HUES6 (cell line): Measurements from ENCODE around the gene CPT2.

ENCODE experiments used
- H3K27ac ChIP-seq: 2 replicates; pipeline ENCODE4 v1.7.0; 2013; ENCODE audit warnings: low read depth, mild to moderate bottlenecking, low read length, inconsistent platforms
- H3K27me3 ChIP-seq: 2 replicates; pipeline ENCODE4 v1.6.1; 2013; ENCODE audit warnings: low read length; ENCODE audit not compliant: control insufficient read depth, insufficient read depth
- H3K36me3 ChIP-seq: 2 replicates; pipeline ENCODE4 v1.6.1; 2013; ENCODE audit warnings: low read length; ENCODE audit not compliant: control insufficient read depth, insufficient read depth
- H3K4me1 ChIP-seq: 2 replicates; pipeline ENCODE4 v1.6.1; 2013; ENCODE audit warnings: low read length; ENCODE audit not compliant: control insufficient read depth, insufficient read depth
- H3K4me3 ChIP-seq: 2 replicates; pipeline ENCODE4 v1.5.1; 2013; ENCODE audit warnings: low read depth, low read length
- H3K9ac ChIP-seq: one replicate; pipeline ENCODE4 v1.6.1; 2013; ENCODE audit warnings: mild to moderate bottlenecking, low read length
- H3K9me3 ChIP-seq: 2 replicates; pipeline ENCODE4 v1.6.1; 2013; ENCODE audit warnings: low read depth, low read length; ENCODE audit not compliant: control insufficient read depth, insufficient read depth

CPT2 gene

DNA sequence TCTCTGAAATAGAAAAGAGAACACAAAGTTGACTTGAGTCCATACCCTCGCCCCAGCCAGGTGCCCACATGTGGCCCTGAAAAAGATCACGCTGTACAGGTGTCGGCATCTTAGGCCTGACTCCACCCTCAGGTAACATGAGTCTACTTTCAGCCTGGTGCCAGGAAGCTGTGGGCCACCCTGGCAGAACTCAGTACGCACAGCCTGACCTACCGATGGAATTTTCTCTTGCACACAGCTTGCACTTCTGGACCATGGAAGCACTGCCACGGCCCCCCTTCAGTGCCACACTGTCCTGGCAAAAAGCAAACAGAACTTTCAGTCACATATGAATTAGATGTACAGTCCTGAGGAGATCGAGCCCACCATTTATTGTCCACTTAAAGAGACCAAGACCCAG is 21.6 kb downstream of the CPT2 start:
- H3K4me3 ChIP-seq, result no peak overlapping the region
- no peak overlapping the region for H3K27ac ChIP-seq
- no peaks in the 10 kb centered on the region for H3K9me3 ChIP-seq
- H3K36me3 ChIP-seq, result peaks cover 49% of the 10 kb centered on the region
- no peak overlapping the region for H3K9ac ChIP-seq
- H3K27me3 ChIP-seq, result no peaks in the 10 kb centered on the region
- H3K4me1 ChIP-seq, result 0 out of 2 replicates have a peak, but pooled peaks cover 5% of the 10 kb centered on the region

DNA sequence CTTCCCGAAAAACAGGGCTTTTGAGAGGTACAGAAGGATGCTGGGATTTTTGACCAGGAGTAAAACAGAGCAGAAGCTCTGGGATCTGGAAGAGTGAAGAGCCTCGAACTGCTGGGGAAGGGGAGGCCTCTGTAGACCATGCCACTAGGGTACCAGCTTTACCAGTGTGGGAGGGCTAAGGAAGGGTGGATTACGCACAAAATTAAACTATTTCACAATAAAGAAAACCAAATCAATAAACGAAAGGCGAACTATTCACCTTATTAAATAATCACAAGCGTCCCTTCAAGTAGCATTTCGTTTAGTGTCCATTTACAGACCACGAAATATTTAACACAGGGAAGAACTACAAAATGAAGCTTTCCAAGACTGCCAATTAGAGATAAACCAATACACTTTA is 23.1 kb downstream of the CPT2 start:
- Histone ChIP-seq H3K36me3 (peaks cover 36% of the 10 kb centered on the region), H3K4me1 (0 out of 2 replicates have a peak, but pooled peaks cover 5% of the 10 kb centered on the region), H3K4me3 (peak overlapping the region; percentile 98), H3K9ac (peak overlapping the region; percentile 94), H3K27ac (no peak overlapping the region), H3K27me3 (no peaks in the 10 kb centered on the region), H3K9me3 (no peaks in the 10 kb centered on the region)

DNA sequence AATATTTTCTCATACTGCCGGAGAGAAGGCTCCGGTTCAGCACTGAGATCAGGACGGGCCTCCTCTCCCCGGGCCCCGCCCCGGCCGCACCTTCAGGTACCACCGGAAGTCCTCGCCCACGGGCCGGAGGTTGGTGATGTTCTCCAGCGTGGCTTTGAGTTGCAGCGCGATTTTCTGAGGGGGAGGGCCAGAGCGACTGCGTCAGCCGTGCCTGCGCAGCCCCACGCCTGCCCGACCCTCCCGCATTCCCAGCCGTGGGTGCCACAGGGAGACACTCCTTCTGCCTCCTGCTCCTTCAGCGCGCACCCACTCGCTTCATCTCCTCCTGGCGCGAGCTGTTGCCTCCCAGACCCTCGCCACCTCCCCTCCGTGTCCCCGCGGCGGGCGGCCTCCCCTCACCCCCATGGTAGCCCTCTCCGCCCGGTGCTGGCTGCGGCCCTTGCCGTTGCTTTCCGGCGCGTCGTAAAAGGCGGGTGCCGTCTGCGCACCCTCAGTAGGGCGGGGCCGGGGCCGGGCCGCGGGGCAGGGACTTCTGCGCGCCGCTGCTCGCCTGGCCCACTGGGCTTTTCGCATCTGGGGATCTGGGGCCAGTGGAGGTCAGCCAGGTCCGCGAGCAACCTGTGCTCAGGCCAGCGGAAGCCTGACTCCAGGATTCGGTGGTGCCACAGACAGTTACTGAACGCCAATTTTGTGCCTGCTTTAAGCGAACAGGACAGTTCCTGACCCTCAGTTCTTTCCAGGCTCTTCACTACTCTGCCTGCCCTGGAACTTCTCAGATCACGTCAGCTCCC is 23.7 kb downstream of the CPT2 start, which contains the start of gene CZIB:
Gene CZIB (minus strand): TSS at position 464 of the 791 bp plus-strand sequence. CDS start 59 bp downstream, at position 405.
- Histone ChIP-seq H3K9me3 (no peaks in the 10 kb centered on the region), H3K27ac (peak within 1 kb of the TSS; percentile 79; the same call in 1 of the 2 replicates), H3K9ac (peak within 1 kb of the TSS; percentile 94), H3K4me3 (peak within 1 kb of the TSS; percentile 98), H3K36me3 (peaks cover 32% of the 10 kb centered on the region), H3K27me3 (no peaks in the 10 kb centered on the region), H3K4me1 (0 out of 2 replicates have a peak, but pooled peaks cover 5% of the 10 kb centered on the region)

DNA sequence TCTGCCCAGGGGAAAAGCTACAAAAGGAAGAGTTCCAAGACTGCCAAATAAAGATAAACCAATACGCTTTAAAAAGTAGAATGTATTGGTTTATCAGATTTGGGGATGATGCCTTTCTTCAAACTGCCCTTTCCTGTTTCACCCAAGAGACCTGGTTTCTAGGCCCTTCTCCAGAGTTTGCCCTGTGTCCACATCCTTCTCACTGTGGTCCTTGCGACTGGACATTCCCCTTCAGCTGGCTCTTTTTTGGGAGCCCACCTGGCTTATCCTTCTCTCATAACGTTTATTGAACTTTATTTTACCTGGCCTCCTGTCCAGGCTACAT is 24.3 kb downstream of the CPT2 start:
- no peaks in the 10 kb centered on the region for H3K27me3 ChIP-seq
- no peaks in the 10 kb centered on the region for H3K9me3 ChIP-seq
- peaks cover 27% of the 10 kb centered on the region for H3K36me3 ChIP-seq
- peak overlapping the region; percentile 94 for H3K9ac ChIP-seq
- H3K4me3 ChIP-seq, result peak overlapping the region; percentile 98
- 0 out of 2 replicates have a peak, but pooled peaks cover 5% of the 10 kb centered on the region for H3K4me1 ChIP-seq
- peak overlapping the region; percentile 79; the same call in 1 of the 2 replicates for H3K27ac ChIP-seq

DNA sequence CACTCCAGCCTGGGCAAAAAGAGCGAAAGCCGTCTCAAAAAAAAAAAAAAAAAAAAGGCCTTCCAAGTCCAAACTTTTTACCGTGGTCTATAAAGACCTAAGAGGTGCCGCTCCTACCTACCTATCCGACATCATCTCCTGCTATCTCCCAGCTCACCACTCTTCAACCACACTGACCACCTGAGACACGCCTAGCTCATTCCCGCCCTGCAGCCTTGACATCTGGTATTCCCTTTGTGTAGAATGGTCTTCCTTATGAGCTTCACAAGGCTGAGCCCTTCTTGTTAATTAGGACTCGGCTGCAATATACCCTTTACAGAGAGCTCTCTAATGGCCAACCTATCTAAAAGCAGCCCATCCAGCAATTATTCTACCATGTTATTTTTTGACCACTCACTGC is 41.0 kb downstream of the CPT2 start:
- Histone ChIP-seq H3K27me3 (no peaks in the 10 kb centered on the region), H3K36me3 (peaks cover 39% of the 10 kb centered on the region), H3K4me3 (peak overlapping the region; percentile 97), H3K4me1 (0 out of 2 replicates have a peak, but pooled peaks cover 3% of the 10 kb centered on the region), H3K27ac (peak overlapping the region; percentile 73; the same call in 1 of the 2 replicates), H3K9ac (peak overlapping the region; percentile 96), H3K9me3 (no peaks in the 10 kb centered on the region)

DNA sequence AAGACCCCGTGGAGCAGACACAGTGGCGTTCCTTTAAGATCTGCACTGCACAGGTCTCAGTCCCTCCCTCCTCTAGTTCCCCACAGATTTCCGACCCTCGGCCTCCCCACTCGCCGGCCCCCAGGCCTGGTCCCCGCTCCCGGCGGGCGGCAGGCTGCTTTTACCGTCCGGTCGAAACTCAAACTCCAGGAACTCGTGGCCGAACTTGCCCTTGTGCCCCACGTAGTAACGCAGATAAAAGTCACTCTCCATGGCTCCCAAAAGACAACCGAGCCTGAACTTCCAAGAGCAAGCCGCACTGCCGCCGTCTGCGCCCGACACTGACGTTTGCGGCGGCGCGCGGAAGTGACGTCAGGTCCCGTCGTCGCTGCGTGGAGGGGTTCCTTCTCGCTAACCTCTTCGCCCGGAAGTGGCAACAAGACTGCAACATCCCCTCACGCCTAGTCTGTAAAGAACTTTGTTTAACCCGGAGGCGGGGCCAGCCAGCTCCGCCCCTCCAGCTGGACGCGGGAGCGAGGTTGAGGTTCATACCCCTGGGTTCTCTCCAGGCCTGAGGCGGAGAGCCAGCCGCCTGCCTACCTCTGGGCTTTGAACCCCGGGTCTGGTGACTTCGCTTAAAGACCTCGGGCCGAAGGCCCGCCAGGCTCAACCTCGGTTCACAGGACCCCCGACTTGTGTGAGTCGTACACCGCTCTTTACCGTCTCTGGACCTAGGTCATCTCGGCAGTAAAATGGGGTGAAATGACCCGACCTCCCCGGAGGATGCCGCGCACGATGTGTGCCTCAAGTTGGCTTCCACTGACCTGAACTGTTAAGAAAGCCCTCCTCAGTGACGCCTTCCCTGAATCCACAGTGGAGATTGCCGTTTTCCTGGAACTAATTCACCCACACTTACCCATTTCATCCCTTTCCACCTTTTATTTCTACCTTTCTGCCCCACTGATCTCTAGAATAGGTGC is 41.9 kb downstream of the CPT2 start, which contains the start of gene MAGOH:
Gene MAGOH (minus strand): TSS at position 322 of the 959 bp plus-strand sequence. CDS start 70 bp downstream, at position 252.
- H3K9ac ChIP-seq, result peak within 1 kb of the TSS; percentile 96
- H3K27ac ChIP-seq, result peak within 1 kb of the TSS; percentile 73; the same call in 1 of the 2 replicates
- H3K9me3 ChIP-seq, result no peaks in the 10 kb centered on the region
- H3K36me3 ChIP-seq, result peaks cover 31% of the 10 kb centered on the region
- H3K4me3 ChIP-seq, result peak within 1 kb of the TSS; percentile 97
- no peaks in the 10 kb centered on the region for H3K27me3 ChIP-seq
- 0 out of 2 replicates have a peak, but pooled peaks cover 3% of the 10 kb centered on the region for H3K4me1 ChIP-seq

DNA sequence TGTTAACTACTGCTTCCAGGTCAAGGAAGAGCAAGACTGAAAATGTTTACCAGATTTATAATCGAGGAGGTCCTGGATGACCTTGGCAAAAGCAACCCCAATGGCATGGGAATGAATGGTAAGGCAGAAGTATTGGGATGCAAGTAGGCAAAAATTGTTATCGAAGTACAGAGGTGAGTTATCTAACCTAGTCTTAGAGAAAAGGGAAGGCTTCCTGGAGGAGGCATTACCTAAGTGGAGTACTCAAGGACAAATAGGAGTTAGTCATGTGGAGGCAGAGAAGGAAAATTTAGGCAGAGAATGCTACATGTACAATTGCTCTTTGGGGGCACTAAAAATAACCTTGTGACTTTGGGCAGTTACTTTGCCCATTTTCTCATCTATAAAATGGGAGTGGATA is 45.2 kb downstream of the CPT2 start:
- no peak overlapping the region for H3K4me3 ChIP-seq
- H3K9me3 ChIP-seq, result no peaks in the 10 kb centered on the region
- no peaks in the 10 kb centered on the region for H3K27me3 ChIP-seq
- H3K27ac ChIP-seq, result no peak overlapping the region
- 0 out of 2 replicates have a peak, but pooled peaks cover 3% of the 10 kb centered on the region for H3K4me1 ChIP-seq
- peaks cover 28% of the 10 kb centered on the region for H3K36me3 ChIP-seq
- H3K9ac ChIP-seq, result no peak overlapping the region

DNA sequence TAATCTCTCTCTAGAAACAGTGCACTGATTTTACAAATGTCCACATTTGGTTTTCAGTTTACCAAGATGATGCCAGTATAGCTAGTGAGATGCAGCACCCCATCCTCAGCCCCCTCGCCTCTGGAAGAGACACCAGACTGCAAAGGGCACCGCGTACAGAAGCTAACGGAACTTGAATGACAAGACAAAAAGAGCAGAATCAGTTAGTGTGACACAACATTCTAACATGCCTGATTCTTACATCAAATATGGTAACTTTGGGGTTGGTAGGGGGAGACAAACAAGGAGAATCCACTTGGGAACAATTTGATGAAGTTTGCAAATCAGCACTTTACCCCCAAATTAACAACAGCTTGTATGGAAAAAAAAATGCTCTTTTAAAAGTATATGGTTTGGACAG is 45.8 kb downstream of the CPT2 start:
- Histone ChIP-seq H3K36me3 (peaks cover 33% of the 10 kb centered on the region), H3K4me1 (0 out of 2 replicates have a peak, but pooled peaks cover 3% of the 10 kb centered on the region), H3K27me3 (no peaks in the 10 kb centered on the region), H3K27ac (no peak overlapping the region), H3K4me3 (no peak overlapping the region), H3K9ac (no peak overlapping the region), H3K9me3 (no peaks in the 10 kb centered on the region)

DNA sequence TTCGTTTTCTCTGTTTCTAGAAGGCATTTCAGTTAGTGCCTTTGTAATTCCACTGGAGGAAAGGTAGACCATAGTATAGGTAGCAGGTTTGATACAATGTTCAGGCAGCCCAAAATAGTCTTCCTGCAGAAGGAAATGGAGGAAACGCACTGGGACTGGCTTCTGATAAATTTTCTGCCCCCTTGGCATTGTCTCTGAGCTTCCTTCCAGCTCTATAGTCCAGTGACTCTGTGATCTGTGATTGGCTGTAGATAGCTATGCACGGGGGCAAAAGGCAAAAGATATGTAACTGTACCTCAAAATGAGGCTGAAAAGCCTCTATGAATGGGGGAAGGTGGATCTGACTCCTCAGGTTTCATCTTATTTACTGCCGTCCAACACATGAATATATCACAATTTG is 47.5 kb downstream of the CPT2 start:
- H3K4me3 ChIP-seq, result no peak overlapping the region
- H3K9me3 ChIP-seq, result no peaks in the 10 kb centered on the region
- no peaks in the 10 kb centered on the region for H3K27me3 ChIP-seq
- no peak overlapping the region for H3K9ac ChIP-seq
- no peak overlapping the region for H3K27ac ChIP-seq
- no peaks in the 10 kb centered on the region for H3K4me1 ChIP-seq
- peaks cover 51% of the 10 kb centered on the region for H3K36me3 ChIP-seq

DNA sequence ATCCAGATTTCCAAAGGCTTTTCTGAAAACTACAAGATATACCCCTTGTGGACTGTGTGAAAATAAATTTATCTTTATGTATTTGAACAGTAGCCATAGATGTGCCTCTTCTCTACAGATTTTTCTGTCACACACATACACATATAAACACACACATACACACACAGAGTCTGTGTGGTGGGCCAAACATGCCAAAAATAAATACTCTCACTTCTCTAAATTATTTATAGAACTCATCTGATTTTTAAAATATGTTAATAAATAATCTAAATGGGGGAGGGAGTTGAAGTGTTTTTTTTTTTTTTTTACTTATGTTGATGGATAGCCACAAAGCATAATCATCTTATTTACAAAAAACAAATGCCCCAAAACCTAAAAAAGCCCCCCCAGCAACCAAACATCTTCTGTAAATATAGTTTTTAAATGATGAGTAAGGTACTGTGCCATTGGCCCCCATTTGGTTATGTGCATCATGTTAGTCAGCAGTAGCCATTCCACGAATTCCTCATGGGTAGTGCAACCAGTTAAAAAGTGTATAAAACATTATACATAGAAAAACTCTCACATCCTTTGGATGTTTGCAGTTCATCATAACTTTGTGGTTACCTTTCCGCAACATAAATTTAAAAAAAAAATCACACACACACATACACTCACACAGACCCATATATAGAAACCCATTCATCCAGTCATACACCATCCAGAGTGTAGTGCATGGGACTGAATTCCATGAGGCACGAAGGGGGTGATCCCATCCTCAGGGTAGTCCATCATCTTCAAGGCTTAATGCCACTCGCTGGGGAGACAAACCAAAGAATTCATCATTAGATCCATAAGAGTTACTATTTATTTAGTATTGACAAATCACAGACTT is 49.9 kb downstream of the CPT2 start:
- Histone ChIP-seq H3K36me3 (peaks cover 75% of the 10 kb centered on the region), H3K27me3 (no peaks in the 10 kb centered on the region), H3K9me3 (no peaks in the 10 kb centered on the region), H3K9ac (no peak overlapping the region), H3K4me1 (no peaks in the 10 kb centered on the region), H3K27ac (no peak overlapping the region), H3K4me3 (no peak overlapping the region)
